GM10847 (cell line): ENCODE measurements around the gene AIF1L.

Experiments
- POLR2A ChIP-seq: IDR thresholded peaks from 2 replicates; pipeline ENCODE4 v1.6.1; 2011; ENCODE audit not compliant: insufficient read length; ENCODE audit errors: extremely low read depth

Gene AIF1L

DNA sequence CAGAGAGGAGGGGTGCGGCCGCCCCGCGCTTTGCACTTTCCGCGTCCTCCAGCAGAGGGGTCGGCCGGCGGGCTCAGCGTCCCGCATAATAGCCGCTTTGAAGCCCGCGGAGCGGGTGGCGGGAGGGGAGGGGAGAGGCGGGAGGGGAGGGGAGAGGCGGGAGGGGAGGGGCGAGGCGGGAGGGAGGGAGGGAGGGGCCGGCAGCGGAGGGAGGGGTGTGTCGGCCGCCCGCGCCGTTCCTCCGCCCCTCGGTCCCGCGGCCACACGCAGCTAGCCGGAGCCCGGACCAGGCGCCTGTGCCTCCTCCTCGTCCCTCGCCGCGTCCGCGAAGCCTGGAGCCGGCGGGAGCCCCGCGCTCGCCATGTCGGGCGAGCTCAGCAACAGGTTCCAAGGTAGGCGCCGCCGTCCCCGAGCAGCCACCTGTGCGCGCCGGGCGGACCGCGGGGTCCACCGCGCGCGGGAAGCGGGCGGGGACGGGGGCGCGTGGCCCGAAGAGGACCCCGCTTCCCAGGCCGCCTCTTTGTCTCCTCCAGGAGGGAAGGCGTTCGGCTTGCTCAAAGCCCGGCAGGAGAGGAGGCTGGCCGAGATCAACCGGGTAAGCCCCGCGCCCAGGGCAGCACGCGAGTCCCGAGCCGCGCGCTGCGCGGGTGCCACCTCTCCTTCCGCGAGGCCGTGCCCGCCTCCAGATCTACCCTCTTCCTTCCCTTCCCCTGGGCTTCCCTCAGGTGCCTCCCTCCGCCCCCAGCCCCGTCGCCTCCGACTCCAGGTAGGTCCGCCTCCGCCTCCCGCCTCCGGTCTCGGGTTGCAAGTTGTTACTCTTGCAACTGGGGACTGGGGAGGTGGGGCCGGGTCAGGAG is at the start of gene AIF1L:
TSS of gene AIF1L (plus strand) at position 263 of the 857 bp plus-strand sequence. CDS start at position 362, 99 bp downstream.
- no peak for TF ChIP-seq POLR2A

DNA sequence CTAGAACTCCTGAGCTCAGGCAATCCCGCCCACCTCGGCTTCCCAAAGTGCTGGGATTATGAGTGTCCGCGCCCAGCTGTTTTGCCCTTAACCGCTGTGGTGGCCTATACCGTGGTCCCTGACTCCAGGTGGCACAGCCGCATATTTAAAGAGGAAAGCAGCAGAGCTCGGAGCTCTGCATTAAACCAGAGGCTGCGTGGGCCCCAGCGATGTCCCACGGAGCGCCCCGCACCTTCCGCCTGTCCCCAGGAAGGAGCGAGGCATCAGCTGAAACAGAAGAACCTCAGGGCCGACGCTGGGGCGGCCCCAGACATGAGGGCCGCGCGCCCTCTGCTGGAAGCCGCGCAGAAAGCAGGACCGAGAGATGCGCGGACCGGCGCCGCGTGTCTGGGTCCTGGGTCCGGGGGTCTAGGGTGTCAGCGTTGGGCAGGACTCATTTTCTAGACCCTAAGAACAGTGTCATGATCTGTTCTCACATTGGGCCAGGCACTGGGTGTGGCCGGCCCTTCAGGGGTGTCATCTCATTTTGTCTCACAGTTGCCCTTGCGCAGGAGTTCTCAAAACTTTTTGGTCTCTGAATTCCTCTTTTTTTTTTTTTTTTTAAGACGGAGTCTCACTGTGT is 49.6 kb upstream of the AIF1L start:
- TF ChIP-seq POLR2A, result no peak

DNA sequence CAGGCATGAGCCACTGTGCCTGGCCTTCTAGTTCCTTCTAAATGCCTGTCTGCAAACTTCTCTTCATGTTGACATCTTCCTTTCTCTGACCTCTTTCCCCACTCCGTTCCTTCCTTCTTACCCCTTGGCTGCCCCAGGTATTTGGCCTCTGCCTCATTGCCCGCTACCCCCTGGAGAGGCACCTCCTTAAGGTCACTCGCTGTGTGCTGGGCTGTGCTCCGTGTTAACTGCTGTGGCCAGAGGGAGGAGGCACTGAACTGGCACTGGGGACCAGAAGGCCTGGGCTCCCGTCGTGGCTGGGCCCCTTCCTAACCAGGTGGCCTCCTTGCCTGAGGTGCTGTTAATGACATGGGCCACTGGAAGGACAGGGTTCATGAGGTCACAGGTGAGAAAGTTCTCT is 48.0 kb upstream of the AIF1L start:
- TF ChIP-seq POLR2A, result no peak

DNA sequence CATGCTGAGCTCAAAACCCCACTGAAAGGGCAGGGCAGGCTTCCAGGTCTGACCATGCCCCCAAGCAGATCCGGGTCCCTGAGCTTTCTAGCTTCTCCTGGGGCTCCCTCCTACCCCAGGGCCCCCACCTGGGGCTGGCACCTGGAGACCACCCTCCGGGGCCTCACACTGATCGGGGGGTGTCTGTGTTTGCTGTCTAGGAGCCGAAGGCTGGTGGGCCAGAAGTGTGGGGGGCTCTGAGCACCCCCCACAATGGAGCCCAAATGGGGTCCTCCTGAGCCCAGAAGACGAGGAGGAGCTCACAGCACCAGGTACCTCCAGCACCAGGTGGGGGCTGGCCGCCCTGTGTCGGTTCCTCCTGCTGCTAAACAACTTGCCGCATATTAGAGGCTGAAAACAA is 47.5 kb upstream of the AIF1L start:
- no peak for TF ChIP-seq POLR2A

DNA sequence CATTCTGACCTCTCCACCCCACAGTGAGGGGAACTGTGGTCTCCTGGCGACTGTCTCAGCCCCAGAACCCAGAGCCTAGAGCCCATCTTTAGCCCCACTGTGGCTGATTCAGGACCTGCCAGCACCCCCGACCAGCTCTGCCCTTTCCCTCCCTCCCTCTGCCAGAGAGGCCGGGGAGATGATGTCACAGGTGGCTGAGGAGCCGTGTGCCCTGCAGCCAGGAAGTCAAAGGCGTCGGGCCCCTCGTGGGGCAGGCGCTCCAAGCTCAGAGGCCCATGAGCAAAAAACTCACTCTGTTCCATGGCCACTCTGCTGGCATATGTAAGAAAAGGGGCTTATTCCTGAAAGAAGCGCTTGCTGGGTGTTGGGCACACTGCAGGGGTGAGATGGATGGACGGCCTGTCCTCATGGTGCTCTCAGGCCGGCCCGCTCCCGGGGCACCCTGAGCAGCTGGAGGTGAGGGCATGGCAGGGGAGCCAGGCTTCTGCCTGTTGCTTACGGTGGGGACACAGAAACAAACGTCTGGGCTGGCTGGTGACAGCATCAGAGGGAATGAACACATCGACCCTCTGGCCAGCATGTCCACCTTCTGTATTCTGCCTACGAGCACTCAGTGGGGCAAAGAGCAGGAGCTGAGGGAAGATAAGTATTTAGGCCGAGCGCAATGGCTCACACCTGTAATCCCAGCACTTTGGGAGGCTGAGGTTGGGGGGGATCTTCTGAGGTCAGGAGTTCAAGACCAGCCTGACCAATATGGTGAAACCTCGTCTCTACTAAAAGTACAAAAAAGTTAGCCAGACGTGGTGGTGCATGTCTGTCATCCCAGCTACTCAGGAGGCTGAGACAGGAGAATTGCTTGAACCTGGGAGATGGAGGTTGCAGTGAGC is 46.3 kb upstream of the AIF1L start:
- TF ChIP-seq POLR2A, result no peak

DNA sequence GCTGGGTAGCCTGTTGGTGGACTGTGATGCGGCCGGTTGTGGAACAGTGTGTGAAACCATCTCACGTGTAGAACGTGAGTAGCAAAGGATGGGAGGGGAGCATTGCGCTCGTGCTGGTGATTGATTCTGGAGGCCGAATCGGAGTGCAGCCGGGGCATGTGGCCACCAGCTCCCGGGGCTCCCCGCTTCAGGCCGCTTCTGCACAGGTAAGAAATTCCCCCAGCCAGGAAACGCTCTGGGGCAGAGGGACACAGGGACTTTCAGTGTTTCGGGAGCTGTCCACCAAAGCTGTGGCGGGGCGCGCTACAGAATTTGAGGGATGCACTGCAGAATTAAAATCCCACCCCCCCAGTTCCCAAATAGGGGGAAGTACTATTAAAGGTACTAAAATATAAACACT is 45.5 kb upstream of the AIF1L start:
- TF ChIP-seq POLR2A, result no peak

DNA sequence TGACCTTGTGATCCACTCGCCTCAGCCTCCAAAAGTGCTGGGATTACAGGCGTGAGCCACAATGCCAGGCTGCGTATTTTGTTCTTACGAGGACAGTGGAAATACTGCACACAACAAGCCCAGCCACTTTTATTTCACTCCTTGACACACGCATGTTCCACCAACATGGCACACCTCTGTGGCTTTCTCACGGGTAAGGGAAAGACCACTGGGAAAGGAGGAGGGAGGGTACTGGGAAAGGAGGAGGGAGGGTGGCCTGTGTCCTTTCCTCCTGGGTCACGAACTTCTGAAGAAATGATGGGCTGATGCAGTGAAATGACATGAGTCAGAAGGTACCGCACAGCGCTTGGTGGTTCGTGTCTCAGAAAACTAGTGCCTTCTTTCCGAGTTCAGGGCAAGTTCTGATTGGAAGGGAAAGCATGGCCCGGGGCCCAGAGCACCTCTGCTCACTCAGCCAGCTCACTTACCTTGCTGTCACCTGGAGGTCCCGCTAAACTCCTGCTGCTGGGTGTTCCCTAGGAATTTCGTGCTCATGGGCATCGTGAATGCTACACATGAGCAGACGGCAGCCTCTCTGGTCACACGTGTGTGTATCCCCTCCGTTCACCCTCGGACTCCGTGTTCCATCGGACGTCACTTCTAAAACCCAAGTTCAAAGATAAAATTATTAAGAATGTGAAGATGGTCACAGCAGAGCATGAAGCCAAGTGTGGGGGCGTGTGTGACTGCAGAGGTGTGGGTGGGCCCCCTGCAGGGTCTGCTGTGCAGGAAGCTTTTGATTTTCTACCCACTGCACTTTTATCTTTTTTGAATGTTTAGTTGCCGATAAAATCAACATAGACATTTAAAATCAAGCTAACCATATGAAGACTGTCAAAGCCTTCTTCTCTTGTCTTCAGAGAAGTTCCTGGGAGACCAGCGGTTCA is 44.5 kb upstream of the AIF1L start:
- TF ChIP-seq POLR2A, result no peak

DNA sequence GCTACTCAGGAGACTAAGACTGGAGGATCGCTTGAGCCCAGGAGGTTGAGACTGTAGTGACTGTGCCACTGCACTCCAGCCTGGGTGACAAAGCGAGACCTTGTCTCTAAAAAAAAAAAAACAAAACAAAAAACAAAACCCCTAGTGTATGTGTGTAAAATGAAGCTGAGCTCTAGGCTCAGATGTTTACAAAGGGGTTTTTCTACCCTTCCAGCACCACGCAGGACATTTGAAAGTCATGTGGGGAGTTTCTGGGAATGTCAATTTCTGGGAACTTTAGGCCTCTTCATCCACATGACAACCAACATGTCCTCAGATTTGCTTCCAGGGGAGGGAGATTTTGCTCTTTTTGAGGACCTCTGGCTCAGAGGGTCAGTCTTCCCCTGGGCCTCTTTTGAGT is 42.4 kb upstream of the AIF1L start:
- no peak for TF ChIP-seq POLR2A

DNA sequence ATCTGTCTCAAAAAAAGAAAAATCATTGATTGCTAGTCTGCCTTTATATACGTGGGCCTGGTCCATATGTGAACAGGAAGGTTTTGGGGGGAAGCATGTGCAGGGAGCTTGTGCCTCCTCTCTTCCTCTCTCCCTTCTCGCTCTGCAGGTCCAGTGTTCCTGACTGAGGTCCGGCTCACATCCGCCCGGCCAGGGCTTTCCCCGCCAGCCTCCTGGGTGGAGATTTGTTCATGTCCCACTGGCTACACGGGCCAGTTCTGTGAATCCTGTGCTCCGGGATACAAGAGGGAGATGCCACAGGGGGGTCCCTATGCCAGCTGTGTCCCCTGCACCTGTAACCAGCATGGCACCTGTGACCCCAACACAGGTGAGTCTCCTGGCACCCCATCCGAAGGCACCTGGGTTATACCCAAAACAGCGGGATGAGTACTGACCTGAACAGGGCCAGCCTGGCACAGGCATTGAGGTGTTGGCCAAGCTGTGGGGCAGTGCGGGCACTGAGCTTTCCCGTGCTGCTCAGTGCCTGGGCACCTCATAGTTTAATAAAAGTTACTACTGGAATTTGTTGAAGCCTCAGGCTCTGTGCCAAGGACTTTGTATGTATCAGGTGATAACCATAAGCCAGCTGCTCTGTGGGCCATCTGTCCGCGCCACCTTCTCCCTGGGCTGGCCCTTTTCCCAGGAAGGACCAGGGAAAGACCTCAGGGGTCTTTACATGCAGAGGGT is 39.4 kb upstream of the AIF1L start:
- TF ChIP-seq POLR2A, result no peak

DNA sequence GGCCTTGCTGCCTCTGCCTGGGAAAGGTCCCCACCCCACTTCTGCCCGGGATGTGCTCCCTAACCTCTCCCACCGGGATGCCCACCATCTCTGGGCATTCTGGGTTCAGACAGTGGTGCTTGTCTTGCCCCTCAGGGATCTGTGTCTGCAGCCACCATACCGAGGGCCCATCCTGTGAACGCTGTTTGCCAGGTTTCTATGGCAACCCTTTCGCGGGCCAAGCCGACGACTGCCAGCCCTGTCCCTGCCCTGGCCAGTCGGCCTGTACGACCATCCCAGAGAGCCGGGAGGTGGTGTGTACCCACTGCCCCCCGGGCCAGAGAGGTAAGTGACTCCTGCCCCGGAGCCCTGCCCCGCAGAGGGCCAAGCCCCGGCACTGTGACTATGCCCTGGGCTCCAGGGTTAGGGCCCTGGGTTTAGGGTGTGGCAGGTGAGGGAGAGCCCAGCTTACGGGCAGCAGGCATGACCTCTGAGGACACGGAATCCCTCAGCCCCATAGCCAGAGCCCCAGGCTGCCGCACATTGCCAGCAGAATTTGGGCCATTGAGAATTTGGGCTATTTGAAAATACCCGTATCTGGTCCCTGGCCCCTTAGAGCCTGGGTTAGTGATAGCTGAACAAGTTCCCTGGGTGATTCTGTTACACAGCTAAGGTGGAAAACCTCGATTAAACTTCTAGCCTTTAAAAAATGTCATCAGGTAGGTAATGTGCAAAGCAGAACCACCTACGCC is 35.3 kb upstream of the AIF1L start:
- TF ChIP-seq POLR2A, result no peak

DNA sequence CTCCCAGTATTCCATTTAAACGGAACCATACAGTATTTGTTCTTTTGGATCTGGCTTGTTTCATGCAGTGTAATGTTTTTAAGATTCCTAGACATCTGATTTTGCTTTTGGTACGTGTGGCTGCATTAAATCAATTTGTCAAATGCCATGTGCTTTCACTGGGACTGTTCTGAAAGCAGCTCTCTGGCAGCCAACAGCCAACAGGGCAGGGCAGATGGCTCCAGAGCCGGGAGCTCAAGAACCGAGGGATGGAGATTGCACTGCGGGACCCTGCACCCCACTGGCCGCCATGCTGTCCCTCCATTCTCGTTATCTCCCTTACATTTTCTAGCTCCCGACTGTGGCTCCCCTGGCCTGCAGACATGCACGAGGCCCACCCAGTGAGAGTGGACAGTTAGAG is 33.4 kb upstream of the AIF1L start:
- no peak for TF ChIP-seq POLR2A

DNA sequence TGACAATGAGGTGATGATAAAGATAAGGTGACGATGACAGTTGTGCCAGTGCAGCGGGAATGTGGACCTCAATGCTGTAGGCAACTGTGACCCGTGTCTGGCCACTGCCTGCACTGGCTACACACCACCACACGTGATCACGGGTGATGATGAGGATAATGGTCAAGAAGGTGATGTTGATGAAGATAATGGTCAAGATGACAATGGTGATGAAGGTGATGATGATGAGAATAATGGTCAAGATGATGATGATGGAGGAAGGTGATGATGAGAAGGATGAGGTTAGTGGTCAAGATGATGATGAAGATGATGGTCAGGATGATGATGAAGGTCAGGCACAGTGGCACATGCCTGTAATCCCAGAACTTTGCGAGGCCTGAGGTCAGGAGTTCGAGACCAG is 30.7 kb upstream of the AIF1L start:
- no peak for TF ChIP-seq POLR2A

DNA sequence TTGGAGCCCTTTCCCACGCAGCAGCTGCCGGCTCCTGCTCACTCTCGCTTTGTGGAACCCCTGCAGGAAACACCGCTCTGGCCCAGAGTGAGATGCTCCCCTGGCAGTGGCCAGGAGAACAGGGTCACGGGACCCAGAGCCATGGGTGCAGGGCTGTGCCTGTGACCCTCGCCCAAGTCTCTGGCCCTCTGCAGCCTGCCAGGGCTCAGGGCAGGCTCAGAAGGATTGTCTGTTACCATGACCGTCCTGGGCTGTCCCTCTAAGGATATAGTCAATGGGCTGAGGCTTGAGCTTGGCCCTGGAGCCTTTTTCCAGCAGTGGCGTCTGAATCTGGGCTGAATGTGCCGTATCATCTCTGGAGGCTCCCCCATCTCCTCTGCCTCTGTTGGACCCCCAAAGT is 28.7 kb upstream of the AIF1L start:
- TF ChIP-seq POLR2A, result no peak
